Activated naive CD8-positive, alpha-beta T cell treated with anti-CD3 and anti-CD28 coated beads, Interleukin-2, amount 10 ng/mL, durations not matched to agents 7 days and 5 days (primary cell): ENCODE measurements around the gene SOX12. TPM values are rescaled to one million over a fixed set of nuclear protein-coding genes. Genes with fewer than 3 reads are reported as not detected.
"Not testable (repeated sequence)": the region's sequence is repeated elsewhere in the genome, so short reads cannot be mapped to it uniquely, and the experiment has no call there.

Experiments
- ATAC-seq: fragments of 150-1000 bp; cut with Tn5 transposase; one replicate; pipeline ENCODE4 v1.10.0; 2021; ENCODE audit warnings: low read depth, moderate library complexity
- POLR2A ChIA-PET: fragments of 350-600 bp; sonication (Branson Sonifier 250); formaldehyde crosslinking; loops from one replicate; lab custom pipeline; 2021; ENCODE audit warnings: antibody characterized with exemption; lab: Charles Lee
- DNase-seq: peaks from one replicate; pipeline ENCODE4 v3.0.0; 2021
- H3K27ac Mint-ChIP-seq: one replicate; pipeline ENCODE4 v1.8.0; 2022; ENCODE audit warnings: mild to moderate bottlenecking, mixed read lengths
- H3K27me3 Mint-ChIP-seq: one replicate; pipeline ENCODE4 v1.8.0; 2022; ENCODE audit warnings: mild to moderate bottlenecking, moderate library complexity, mixed read lengths
- H3K36me3 Mint-ChIP-seq: one replicate; pipeline ENCODE4 v1.8.0; 2021; ENCODE audit warnings: mild to moderate bottlenecking, mixed read lengths
- H3K4me1 Mint-ChIP-seq: one replicate; pipeline ENCODE4 v1.8.0; 2021; ENCODE audit warnings: mixed read lengths
- H3K4me3 Mint-ChIP-seq: one replicate; pipeline ENCODE4 v1.8.0; 2022; ENCODE audit warnings: mild to moderate bottlenecking, moderate library complexity, mixed read lengths
- H3K9me3 Mint-ChIP-seq: one replicate; pipeline ENCODE4 v1.8.0; 2021; ENCODE audit warnings: mixed read lengths
- total RNA-seq, 2 experiments: library from RNA; stranded (reverse); gene quantifications; one replicate each; pipeline ENCODE4 v1.2.3, GENCODE V29; 2021

The SOX12 gene
- total RNA-seq, 2 experiments from 2014 or later: 10.1 to 10.6 TPM

DNA sequence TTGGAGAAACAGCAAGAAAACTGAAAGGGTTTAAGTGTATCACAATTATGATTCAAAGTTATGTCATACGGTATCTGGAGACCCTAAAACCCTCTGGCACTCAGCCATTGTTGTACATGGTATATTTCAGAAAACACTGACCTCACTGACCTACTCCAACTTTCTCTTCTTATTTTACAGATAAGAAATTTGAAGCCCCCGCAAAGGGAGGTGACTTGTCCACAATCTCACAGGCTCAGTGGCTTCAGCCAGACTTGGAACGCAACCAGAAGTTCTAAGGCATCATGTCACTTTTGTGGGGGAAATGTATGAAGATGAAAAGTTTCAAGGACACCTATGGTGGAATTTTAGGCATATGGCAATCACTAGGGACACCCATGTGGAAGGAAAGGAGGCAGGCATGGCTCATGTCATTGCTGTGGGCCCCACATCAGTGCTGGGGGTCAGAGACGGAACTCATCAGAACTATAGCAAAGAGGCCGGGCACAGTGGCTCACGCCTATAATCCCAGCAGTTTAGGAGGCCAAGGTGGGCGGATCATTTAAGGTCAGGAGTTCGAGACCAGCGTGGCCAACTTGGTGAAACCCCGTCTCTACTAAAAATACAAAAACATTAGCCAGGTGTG, 50.0 kb downstream of the SOX12 start:
- H3K9me3 Mint-ChIP-seq: no peaks in the 10 kb centered on the region
- H3K36me3 Mint-ChIP-seq: no peaks in the 10 kb centered on the region
- POLR2A ChIA-PET: interaction anchor here (1.1 kb wide), 1 partner anchor 13 kb away, joined by 3 read pairs; no protein-coding TSS in a partner anchor
- no peaks in the 10 kb centered on the region for H3K27me3 Mint-ChIP-seq
- H3K4me3 Mint-ChIP-seq: no peak overlapping the region
- no peak overlapping the region for H3K27ac Mint-ChIP-seq
- ATAC-seq: no peak
- DNase-seq: no peak
- H3K4me1 Mint-ChIP-seq: peaks cover 23% of the 10 kb centered on the region

DNA sequence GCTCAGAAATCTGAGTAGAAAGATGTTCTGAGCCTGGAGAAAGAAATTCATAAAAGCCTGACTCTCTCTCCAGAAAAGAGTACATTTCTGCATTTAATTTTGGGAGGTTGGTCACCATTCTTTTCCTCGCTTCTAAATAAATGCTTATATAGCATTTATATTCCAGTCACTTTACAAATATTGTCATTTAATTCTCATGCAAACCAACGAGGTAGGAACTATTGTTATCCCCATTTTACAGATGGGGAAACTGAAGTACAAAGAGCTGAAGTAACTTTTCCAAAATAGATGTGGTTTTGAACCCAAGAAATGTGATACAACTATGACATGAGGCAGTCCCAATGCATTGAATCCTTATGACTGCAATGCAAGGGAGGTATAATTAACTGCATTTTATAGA, 50.7 kb downstream of the SOX12 start:
- H3K27ac Mint-ChIP-seq: no peak overlapping the region
- POLR2A ChIA-PET: no interaction called here
- no peaks in the 10 kb centered on the region for H3K9me3 Mint-ChIP-seq
- H3K4me3 Mint-ChIP-seq: no peak overlapping the region
- H3K36me3 Mint-ChIP-seq: no peaks in the 10 kb centered on the region
- H3K27me3 Mint-ChIP-seq: no peaks in the 10 kb centered on the region
- peaks cover 23% of the 10 kb centered on the region for H3K4me1 Mint-ChIP-seq
- DNase-seq (no peak), ATAC-seq (no peak)

DNA sequence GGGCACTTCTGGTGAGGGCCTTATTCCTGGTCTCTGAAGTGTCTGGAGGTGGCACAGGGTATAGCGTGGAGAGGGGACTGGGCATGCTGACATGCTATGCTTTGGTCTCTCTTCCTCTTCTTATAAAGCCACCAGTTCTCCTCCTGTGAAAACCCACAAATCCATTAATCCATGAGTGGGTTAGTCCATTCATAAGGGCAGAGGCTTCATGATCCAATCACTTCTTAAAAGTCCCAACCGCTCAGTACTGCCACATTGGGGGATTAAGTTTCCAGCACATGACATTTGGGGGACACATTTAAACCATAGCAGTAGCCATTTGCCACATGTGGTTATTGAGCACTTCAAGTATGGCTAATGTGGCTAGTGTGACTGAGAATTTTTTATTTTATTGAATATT, 51.4 kb downstream of the SOX12 start:
- POLR2A ChIA-PET: interaction anchor here (0.7 kb wide), 1 partner anchor 56 kb away, joined by 5 read pairs; no protein-coding TSS in a partner anchor
- H3K27ac Mint-ChIP-seq: no peak overlapping the region
- no peak for ATAC-seq
- H3K27me3 Mint-ChIP-seq: no peaks in the 10 kb centered on the region
- no peaks in the 10 kb centered on the region for H3K36me3 Mint-ChIP-seq
- H3K4me3 Mint-ChIP-seq: no peak overlapping the region
- peaks cover 20% of the 10 kb centered on the region for H3K4me1 Mint-ChIP-seq
- DNase-seq: no peak
- no peaks in the 10 kb centered on the region for H3K9me3 Mint-ChIP-seq

DNA sequence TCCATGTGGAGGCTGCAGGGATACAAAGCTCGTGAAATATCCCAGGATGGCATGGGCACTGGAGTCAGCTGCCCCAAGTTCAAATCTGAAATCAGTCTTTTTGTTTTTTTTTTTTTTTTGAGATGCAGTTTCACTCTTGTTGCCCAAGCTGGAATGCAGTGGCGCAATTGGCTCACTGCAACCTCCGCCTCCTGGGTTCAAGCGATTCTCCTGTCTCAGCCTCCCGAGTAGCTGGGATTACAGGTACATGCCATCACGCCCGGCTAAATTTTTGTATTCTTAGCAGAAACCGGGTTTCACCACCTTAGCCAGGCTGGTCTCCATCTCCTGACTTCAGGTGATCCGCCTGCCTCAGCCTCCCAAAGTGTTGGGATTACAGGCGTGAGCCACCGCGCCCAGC, 52.2 kb downstream of the SOX12 start:
- not testable (repeated sequence) for H3K4me3 Mint-ChIP-seq, ATAC-seq, H3K27me3 Mint-ChIP-seq

DNA sequence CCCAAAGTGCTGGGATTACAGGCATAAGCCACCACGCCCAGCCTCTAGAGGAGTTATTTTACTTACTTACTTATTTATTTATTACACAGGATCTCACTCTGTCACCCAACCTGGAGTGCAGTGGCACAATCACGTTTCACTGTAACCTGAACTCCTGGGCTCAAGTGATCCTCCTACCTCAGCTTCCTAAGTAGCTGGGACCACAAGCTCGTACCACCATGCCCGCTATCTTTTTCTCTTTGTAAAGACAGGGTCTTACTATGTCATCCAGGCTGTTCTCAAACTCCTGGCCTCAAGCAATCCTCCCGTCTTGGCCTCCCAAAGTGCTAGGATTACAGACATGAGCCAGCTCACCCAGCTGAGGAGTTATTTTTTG, 53.6 kb downstream of the SOX12 start:
- POLR2A ChIA-PET: interaction anchor here (1.9 kb wide), 1 partner anchor 29 kb away, joined by 4 read pairs; no protein-coding TSS in a partner anchor
- no peaks in the 10 kb centered on the region for H3K36me3 Mint-ChIP-seq
- no peaks in the 10 kb centered on the region for H3K9me3 Mint-ChIP-seq
- H3K4me1 Mint-ChIP-seq: peaks cover 19% of the 10 kb centered on the region
- ATAC-seq (no peak), DNase-seq (no peak)
- no peak overlapping the region for H3K4me3 Mint-ChIP-seq
- no peak overlapping the region for H3K27ac Mint-ChIP-seq
- no peaks in the 10 kb centered on the region for H3K27me3 Mint-ChIP-seq

More for the DNA sequence above, 52.2 kb downstream of the SOX12 start:
- DNase-seq, H3K27ac Mint-ChIP-seq, H3K9me3 Mint-ChIP-seq, H3K36me3 Mint-ChIP-seq: not testable (repeated sequence)
- POLR2A ChIA-PET: interaction anchor here (0.7 to 1.9 kb wide), 2 partner anchors 30 to 55 kb away, joined by 4 to 5 read pairs; no protein-coding TSS in a partner anchor
- peaks cover 16% of the 10 kb centered on the region for H3K4me1 Mint-ChIP-seq

Other genes with a start within 250 kb of the SOX12 start
- gene DEFB125, start 237.9 kb upstream of the SOX12 start, total RNA-seq: not detected
- gene DEFB126, start 183.0 kb upstream of the SOX12 start, total RNA-seq: not detected
- not detected for gene DEFB127, start 168.1 kb upstream of the SOX12 start, total RNA-seq
- not detected for gene DEFB128, start 135.8 kb upstream of the SOX12 start, total RNA-seq
- not detected for gene DEFB129, start 98.3 kb upstream of the SOX12 start, total RNA-seq
- gene DEFB132, start 67.8 kb upstream of the SOX12 start, total RNA-seq: not detected
- 10 to 100 TPM in 1 of 2 experiments, 1 to 10 TPM in 1; 9.6 to 11.7 TPM for gene C20orf96, start 34.8 kb upstream of the SOX12 start, total RNA-seq
- gene ZCCHC3, start 28.0 kb upstream of the SOX12 start, total RNA-seq: 10 to 100 TPM; 30.0 to 30.6 TPM
- gene NRSN2, start 21.6 kb downstream of the SOX12 start, total RNA-seq: 1 to 10 TPM; 3.6 to 3.7 TPM
- gene TRIB3, start 55.2 kb downstream of the SOX12 start, total RNA-seq: 10 to 100 TPM; 24.2 to 26.1 TPM
- gene RBCK1, start 82.7 kb downstream of the SOX12 start, total RNA-seq: 100 to 1,000 TPM; 156 to 179 TPM
- 10 to 100 TPM; 36.8 to 38.0 TPM for gene TBC1D20, start 137.0 kb downstream of the SOX12 start, total RNA-seq
- 100 to 1,000 TPM; 113 to 114 TPM for gene CSNK2A1, start 218.2 kb downstream of the SOX12 start, total RNA-seq